Nephron progenitor cell (in vitro differentiated cells): ENCODE data around the gene RPS21.

Source experiments
- DNase-seq: peaks from one replicate; pipeline ENCODE4 v3.0.0; 2021
- H3K27ac Mint-ChIP-seq: 2 replicates; pipeline ENCODE4 v1.8.0; 2021; ENCODE audit warnings: mild to moderate bottlenecking, moderate library complexity, mixed read lengths
- H3K27me3 Mint-ChIP-seq: 2 replicates; pipeline ENCODE4 v1.8.0; 2021; ENCODE audit warnings: mild to moderate bottlenecking, low read depth, mixed read lengths; ENCODE audit not compliant: poor library complexity
- H3K36me3 Mint-ChIP-seq: 2 replicates; pipeline ENCODE4 v1.8.0; 2021; ENCODE audit warnings: low read depth, mixed read lengths
- H3K4me1 Mint-ChIP-seq: 2 replicates; pipeline ENCODE4 v1.8.0; 2021; ENCODE audit warnings: mixed read lengths
- H3K4me3 Mint-ChIP-seq: 2 replicates; pipeline ENCODE4 v1.8.0; 2021; ENCODE audit warnings: mild to moderate bottlenecking, moderate library complexity, mixed read lengths
- H3K9me3 Mint-ChIP-seq: 2 replicates; pipeline ENCODE4 v1.8.0; 2021; ENCODE audit warnings: mild to moderate bottlenecking, moderate library complexity, mixed read lengths
- CTCF ChIP-seq: fragments of 200-600 bp; sonication (generic); IDR thresholded peaks from 2 replicates; pipeline ENCODE4 v1.5.0; 2021; ENCODE audit warnings: antibody characterized with exemption

Gene RPS21

GRCh38 chr20:62392077-62392418 is 5.1 kb downstream of the RPS21 start:
- H3K27me3 Mint-ChIP-seq: peaks cover 5% of the 10 kb centered on the region
- DNase-seq: no peak
- no peaks in the 10 kb centered on the region for H3K9me3 Mint-ChIP-seq
- peak overlapping the region; percentile 36 for H3K27ac Mint-ChIP-seq
- H3K36me3 Mint-ChIP-seq: peaks cover 33% of the 10 kb centered on the region
- no peak for TF ChIP-seq CTCF
- no peak overlapping the region for H3K4me3 Mint-ChIP-seq
- H3K4me1 Mint-ChIP-seq: peaks cover 28% of the 10 kb centered on the region

GRCh38 chr20:62392621-62393334 is 5.9 kb downstream of the RPS21 start:
- Mint-ChIP-seq H3K4me3 (no peak overlapping the region), H3K9me3 (no peaks in the 10 kb centered on the region), H3K4me1 (peaks cover 22% of the 10 kb centered on the region), H3K36me3 (peaks cover 37% of the 10 kb centered on the region), H3K27ac (peak overlapping the region; percentile 36), H3K27me3 (peaks cover 9% of the 10 kb centered on the region)
- TF ChIP-seq CTCF: no peak
- no peak for DNase-seq

- peaks cover 17% of the 10 kb centered on the region for H3K4me1 Mint-ChIP-seq
- no peak overlapping the region for H3K4me3 Mint-ChIP-seq
- H3K9me3 Mint-ChIP-seq: no peaks in the 10 kb centered on the region
- peaks cover 37% of the 10 kb centered on the region for H3K36me3 Mint-ChIP-seq
- peaks cover 9% of the 10 kb centered on the region for H3K27me3 Mint-ChIP-seq
- no peak for TF ChIP-seq CTCF
- peak overlapping the region; percentile 39 for H3K27ac Mint-ChIP-seq
- no peak for DNase-seq
Measured at GRCh38 chr20:62393335-62393665, 6.4 kb downstream of the RPS21 start.

GRCh38 chr20:62393830-62394229 is 6.9 kb downstream of the RPS21 start:
- DNase-seq: no peak
- H3K4me1 Mint-ChIP-seq: peaks cover 12% of the 10 kb centered on the region
- peaks cover 31% of the 10 kb centered on the region for H3K36me3 Mint-ChIP-seq
- H3K9me3 Mint-ChIP-seq: no peaks in the 10 kb centered on the region
- H3K27ac Mint-ChIP-seq: no peak overlapping the region
- H3K4me3 Mint-ChIP-seq: no peak overlapping the region
- H3K27me3 Mint-ChIP-seq: peaks cover 9% of the 10 kb centered on the region
- TF ChIP-seq CTCF: no peak

- Mint-ChIP-seq H3K9me3 (no peaks in the 10 kb centered on the region), H3K4me1 (peaks cover 6% of the 10 kb centered on the region), H3K27me3 (peaks cover 5% of the 10 kb centered on the region), H3K27ac (no peak overlapping the region), H3K4me3 (no peak overlapping the region), H3K36me3 (peaks cover 24% of the 10 kb centered on the region)
- DNase-seq: no peak
- no peak for TF ChIP-seq CTCF
Measured at GRCh38 chr20:62394248-62395245, 7.6 kb downstream of the RPS21 start.
